PFSK-1 (cell line): ENCODE results near the gene TCP11.

Experiments used
- POLR2AphosphoS5 ChIP-seq: IDR thresholded peaks from 2 replicates; pipeline ENCODE4 v1.6.1; 2012; ENCODE audit warnings: low read depth, mild to moderate bottlenecking, control low read depth, low read length, moderate library complexity
- TAF1 ChIP-seq: IDR thresholded peaks from 2 replicates; pipeline ENCODE4 v1.6.1; 2012; ENCODE audit warnings: low read length, control low read depth, borderline replicate concordance; ENCODE audit not compliant: insufficient read depth
- TF ChIP-seq, protein P1 (sequence below), 2 experiments: IDR thresholded peaks; 2 replicates each; pipeline versions ENCODE4 v1.6.1 to v1.8.0; 2011 to 2012; ENCODE audit warnings: low read depth in 2 of 2, low read length in 2 of 2, control low read depth in 1 of 2, inconsistent platforms in 1 of 2, mild to moderate bottlenecking in 1 of 2, moderate library complexity in 1 of 2; ENCODE audit not compliant: insufficient read depth in 1 of 2

DNA sequence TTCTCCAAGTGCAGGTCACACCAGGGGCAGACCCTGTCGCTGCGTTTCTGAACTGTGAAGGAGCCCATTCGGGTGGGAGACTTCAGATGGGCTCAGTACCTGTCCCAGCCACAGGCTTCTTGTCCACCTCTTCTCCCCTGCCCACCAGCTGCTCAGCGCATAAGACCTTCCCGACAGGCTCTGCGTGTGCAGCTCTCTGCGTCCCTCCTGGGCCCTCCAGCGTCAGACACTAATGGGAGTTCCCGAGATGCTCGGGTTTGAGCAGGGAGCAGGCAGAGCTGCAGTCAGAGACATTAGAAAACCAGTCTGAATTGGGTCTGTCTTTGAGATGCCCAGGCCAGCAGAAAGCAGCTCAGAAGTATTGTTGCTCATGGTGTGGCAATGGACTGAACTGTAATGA, 50.4 kb downstream of the TCP11 start:
- no peak for TF ChIP-seq TAF1
- TF ChIP-seq, protein P1, sequence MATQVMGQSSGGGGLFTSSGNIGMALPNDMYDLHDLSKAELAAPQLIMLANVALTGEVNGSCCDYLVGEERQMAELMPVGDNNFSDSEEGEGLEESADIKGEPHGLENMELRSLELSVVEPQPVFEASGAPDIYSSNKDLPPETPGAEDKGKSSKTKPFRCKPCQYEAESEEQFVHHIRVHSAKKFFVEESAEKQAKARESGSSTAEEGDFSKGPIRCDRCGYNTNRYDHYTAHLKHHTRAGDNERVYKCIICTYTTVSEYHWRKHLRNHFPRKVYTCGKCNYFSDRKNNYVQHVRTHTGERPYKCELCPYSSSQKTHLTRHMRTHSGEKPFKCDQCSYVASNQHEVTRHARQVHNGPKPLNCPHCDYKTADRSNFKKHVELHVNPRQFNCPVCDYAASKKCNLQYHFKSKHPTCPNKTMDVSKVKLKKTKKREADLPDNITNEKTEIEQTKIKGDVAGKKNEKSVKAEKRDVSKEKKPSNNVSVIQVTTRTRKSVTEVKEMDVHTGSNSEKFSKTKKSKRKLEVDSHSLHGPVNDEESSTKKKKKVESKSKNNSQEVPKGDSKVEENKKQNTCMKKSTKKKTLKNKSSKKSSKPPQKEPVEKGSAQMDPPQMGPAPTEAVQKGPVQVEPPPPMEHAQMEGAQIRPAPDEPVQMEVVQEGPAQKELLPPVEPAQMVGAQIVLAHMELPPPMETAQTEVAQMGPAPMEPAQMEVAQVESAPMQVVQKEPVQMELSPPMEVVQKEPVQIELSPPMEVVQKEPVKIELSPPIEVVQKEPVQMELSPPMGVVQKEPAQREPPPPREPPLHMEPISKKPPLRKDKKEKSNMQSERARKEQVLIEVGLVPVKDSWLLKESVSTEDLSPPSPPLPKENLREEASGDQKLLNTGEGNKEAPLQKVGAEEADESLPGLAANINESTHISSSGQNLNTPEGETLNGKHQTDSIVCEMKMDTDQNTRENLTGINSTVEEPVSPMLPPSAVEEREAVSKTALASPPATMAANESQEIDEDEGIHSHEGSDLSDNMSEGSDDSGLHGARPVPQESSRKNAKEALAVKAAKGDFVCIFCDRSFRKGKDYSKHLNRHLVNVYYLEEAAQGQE (IDR thresholded peaks at IDR 0.05; ENCODE audit: insufficient read depth in 1 of 2, low read depth in 2 of 2, low read length in 2 of 2) = no peak
- no peak for TF ChIP-seq POLR2AphosphoS5
